Activated naive CD8-positive, alpha-beta T cell treated with anti-CD3 and anti-CD28 coated beads for 36 hours (primary cell): ENCODE results near the gene PFKFB3. TPM values are rescaled to one million over a fixed set of nuclear protein-coding genes. Genes with fewer than 3 reads are reported as not detected.
"Not testable (repeated sequence)": the region's sequence is repeated elsewhere in the genome, so short reads cannot be mapped to it uniquely, and the experiment has no call there.

Experiments used
- DNase-seq: peaks from one replicate; pipeline ENCODE4 v3.0.0; 2021
- H3K27ac Mint-ChIP-seq: one replicate; pipeline ENCODE4 v1.8.0; 2022; ENCODE audit warnings: mild to moderate bottlenecking, moderate library complexity, mixed read lengths
- H3K27me3 Mint-ChIP-seq: one replicate; pipeline ENCODE4 v1.8.0; 2022; ENCODE audit warnings: mild to moderate bottlenecking, mixed read lengths
- H3K36me3 Mint-ChIP-seq: one replicate; pipeline ENCODE4 v1.8.0; 2021; ENCODE audit warnings: mild to moderate bottlenecking, mixed read lengths
- H3K4me1 Mint-ChIP-seq: one replicate; pipeline ENCODE4 v1.8.0; 2021; ENCODE audit warnings: mixed read lengths
- H3K4me3 Mint-ChIP-seq: one replicate; pipeline ENCODE4 v1.8.0; 2022; ENCODE audit warnings: mild to moderate bottlenecking, moderate library complexity, mixed read lengths
- H3K9me3 Mint-ChIP-seq: one replicate; pipeline ENCODE4 v1.8.0; 2022; ENCODE audit warnings: mixed read lengths
- total RNA-seq, 2 experiments: library from RNA; stranded (reverse); gene quantifications; one replicate each; pipeline ENCODE4 v1.2.3, GENCODE V29; 2021

Gene PFKFB3
- total RNA-seq, 2 experiments from 2014 or later = 72.6 to 73.0 TPM

DNA sequence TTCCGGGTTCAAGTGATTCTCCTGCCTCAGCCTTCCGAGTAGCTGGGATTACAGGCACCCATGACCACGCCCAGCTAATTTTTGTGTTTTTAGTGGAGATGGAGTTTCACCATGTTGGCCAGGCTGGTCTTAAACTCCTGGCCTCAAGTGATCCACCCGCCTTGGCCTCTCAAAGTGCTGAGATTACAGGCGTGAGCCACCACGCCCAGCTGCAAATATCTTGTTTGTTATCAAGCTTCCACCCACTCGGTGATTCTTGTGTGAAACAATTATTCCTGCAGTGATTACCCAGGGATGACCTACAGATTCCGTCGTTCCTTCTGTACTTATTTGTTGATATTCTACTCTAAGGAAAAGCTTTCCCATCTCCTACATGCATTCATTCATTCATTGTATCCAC, 12.7 kb upstream of the PFKFB3 start:
- H3K36me3 Mint-ChIP-seq = peaks cover 18% of the 10 kb centered on the region
- not testable (repeated sequence) for H3K9me3 Mint-ChIP-seq, H3K27me3 Mint-ChIP-seq, H3K27ac Mint-ChIP-seq, DNase-seq, H3K4me3 Mint-ChIP-seq
- peaks cover 48% of the 10 kb centered on the region for H3K4me1 Mint-ChIP-seq

DNA sequence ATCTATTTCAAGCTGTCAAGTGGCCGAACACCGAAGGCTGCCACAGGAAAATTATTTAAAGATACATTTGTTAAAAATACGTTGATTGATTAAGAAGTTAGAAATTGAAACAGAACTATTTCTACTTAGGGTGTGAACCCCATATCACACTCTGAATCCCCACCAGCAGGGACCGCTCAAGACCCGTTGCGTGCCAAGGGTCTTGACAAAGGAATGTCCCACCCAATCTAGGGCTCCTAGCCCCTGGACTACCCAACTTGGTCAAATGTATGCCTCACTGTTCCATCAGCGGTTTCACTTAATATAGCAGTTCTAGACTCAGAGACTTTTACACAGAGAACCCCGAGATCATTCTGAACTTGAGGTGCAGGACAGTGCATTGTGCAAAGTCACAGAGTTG, 11.6 kb upstream of the PFKFB3 start:
- no peak for DNase-seq
- no peaks in the 10 kb centered on the region for H3K27me3 Mint-ChIP-seq
- peaks cover 49% of the 10 kb centered on the region for H3K4me1 Mint-ChIP-seq
- H3K36me3 Mint-ChIP-seq = peaks cover 18% of the 10 kb centered on the region
- H3K4me3 Mint-ChIP-seq = no peak overlapping the region
- no peaks in the 10 kb centered on the region for H3K9me3 Mint-ChIP-seq
- H3K27ac Mint-ChIP-seq = no peak overlapping the region

DNA sequence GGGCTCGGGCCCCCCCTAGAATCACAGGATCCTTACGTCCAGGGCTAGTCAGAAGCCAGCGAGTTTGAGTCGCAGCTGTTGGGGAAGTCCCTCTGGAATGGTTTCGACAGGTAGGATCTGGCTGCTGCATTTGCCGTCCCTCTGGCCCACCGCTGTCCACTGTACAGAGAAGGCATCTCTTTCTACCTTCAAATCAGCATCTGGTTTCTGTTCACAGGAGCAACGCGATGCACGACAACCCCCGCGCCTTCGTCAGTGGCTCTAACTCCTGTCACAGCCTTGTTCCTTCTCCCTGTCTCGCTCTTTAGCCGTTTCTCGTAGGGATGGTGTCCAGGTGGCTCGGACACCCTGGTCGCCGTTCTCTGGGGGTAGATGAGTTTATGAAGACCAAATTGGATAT, 11.2 kb upstream of the PFKFB3 start:
- Mint-ChIP-seq H3K36me3 (peaks cover 14% of the 10 kb centered on the region), H3K27ac (no peak overlapping the region), H3K4me3 (no peak overlapping the region), H3K9me3 (no peaks in the 10 kb centered on the region), H3K4me1 (peaks cover 49% of the 10 kb centered on the region), H3K27me3 (no peaks in the 10 kb centered on the region)
- DNase-seq = no peak

DNA sequence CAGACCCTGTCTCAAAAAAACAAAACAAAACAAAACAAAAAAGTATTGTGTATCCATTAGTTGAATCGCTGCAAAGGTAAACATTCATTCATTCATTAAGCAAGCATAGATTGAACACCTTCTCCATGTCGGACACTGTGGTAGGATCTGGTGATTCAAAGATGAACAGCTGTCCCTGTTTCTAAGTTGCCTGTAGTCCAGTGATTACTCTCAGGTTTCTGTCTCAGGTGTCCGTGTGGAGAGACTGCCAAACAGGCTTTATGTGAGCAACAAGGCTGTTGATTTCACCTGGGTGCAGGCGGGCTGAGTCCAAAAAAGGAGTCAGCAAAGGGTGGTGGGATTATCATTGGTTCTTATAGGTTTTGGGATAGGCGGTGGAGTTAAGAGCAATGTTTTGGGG, 9.4 kb upstream of the PFKFB3 start:
- H3K9me3 Mint-ChIP-seq, DNase-seq, H3K27me3 Mint-ChIP-seq, H3K27ac Mint-ChIP-seq, H3K4me3 Mint-ChIP-seq: not testable (repeated sequence)
- Mint-ChIP-seq H3K4me1 (peaks cover 43% of the 10 kb centered on the region), H3K36me3 (peaks cover 14% of the 10 kb centered on the region)

DNA sequence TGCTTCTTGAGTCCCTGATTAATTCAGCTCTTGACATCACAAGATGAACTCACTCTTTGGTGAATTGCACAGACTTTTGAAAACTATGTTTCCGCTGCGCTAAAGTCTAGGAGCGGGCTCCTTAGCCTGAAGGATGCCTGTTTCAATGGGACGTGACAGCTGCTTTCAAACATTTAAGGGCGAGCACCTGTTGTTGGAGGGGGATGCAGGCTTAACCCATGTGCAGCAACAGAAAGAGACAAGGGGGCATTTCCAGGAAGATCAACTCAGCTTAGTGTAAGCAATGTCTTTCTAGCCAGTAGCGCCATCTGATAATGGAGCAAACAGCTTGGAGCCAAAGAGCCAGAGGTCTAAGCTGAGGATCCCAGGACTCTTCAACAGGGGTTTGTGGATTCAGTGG, 8.4 kb upstream of the PFKFB3 start:
- no peak overlapping the region for H3K27ac Mint-ChIP-seq

DNA sequence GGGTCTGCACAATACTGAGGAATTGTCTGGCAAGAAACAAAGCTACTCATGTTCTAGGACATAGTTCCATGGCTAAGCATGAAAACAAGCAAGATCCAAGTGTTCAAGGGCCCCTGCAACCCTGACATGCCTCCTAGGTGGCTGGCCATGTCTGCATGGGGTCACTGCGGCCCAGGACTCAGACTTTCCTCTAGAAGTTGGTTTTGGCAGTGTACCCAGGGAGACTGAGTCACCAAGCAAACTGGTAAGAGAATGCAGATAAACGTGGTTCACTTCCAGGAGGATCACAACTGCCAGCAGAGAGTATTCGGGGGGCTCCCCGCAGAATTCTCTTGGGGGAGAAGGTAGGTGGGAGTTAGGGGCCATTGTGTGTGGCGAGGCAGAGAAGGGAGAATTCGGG, 7.4 kb upstream of the PFKFB3 start:
- Mint-ChIP-seq H3K27me3 (no peaks in the 10 kb centered on the region), H3K27ac (peak overlapping the region; percentile 73)

More for the DNA sequence above, 8.4 kb upstream of the PFKFB3 start:
- Mint-ChIP-seq H3K4me1 (peaks cover 45% of the 10 kb centered on the region), H3K27me3 (no peaks in the 10 kb centered on the region), H3K36me3 (peaks cover 19% of the 10 kb centered on the region), H3K9me3 (no peaks in the 10 kb centered on the region), H3K4me3 (no peak overlapping the region)
- no peak for DNase-seq

DNA sequence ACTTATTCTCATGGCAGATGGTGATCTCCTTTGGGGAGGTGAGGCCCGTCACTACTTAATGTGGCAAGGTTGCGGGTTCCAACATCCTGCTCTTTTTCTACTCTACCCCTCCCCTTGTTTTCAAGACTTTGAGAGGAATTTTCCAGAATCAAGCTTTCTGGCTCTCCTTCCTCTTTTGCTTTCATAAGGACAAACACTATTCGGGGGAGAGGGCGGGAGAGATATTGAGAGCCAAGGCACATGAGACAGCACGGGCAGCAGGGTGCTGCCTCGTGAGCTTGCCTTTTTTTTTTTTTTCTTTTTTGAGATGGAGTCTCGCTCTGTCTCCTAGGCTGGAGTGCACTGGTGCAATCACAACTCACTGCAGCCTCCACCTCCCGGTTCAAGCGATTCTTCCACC, 6.9 kb upstream of the PFKFB3 start:
- Mint-ChIP-seq H3K4me1 (peaks cover 52% of the 10 kb centered on the region), H3K27ac (peak overlapping the region; percentile 73), H3K36me3 (peaks cover 19% of the 10 kb centered on the region), H3K4me3 (no peak overlapping the region), H3K27me3 (no peaks in the 10 kb centered on the region), H3K9me3 (no peaks in the 10 kb centered on the region)
- DNase-seq = no peak

More for the DNA sequence above, 7.4 kb upstream of the PFKFB3 start:
- Mint-ChIP-seq H3K36me3 (peaks cover 19% of the 10 kb centered on the region), H3K4me3 (no peak overlapping the region), H3K4me1 (peaks cover 50% of the 10 kb centered on the region), H3K9me3 (no peaks in the 10 kb centered on the region)
- no peak for DNase-seq

DNA sequence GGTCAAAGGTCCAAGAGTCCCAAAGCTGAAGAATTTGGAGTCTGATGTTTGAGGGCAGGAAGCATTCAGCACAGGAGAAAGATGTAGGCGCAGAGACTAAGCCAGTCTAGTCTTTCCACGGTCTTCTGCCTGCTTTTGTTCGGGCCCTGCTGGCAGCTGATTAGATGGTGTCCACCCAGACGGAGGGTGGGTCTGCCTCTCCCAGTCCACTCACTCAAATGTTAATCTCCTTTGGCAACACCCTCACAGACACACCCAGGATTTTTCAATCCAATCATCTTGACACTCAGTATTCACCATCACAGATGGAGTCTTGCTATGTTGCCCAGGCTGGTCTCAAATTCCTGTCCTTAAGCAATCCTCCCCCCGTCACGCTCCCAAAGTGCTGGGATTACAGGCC, 6.2 kb upstream of the PFKFB3 start:
- H3K4me3 Mint-ChIP-seq, H3K9me3 Mint-ChIP-seq, H3K27me3 Mint-ChIP-seq, DNase-seq: not testable (repeated sequence)
- Mint-ChIP-seq H3K36me3 (peaks cover 17% of the 10 kb centered on the region), H3K27ac (peak overlapping the region; percentile 42), H3K4me1 (peaks cover 50% of the 10 kb centered on the region)

DNA sequence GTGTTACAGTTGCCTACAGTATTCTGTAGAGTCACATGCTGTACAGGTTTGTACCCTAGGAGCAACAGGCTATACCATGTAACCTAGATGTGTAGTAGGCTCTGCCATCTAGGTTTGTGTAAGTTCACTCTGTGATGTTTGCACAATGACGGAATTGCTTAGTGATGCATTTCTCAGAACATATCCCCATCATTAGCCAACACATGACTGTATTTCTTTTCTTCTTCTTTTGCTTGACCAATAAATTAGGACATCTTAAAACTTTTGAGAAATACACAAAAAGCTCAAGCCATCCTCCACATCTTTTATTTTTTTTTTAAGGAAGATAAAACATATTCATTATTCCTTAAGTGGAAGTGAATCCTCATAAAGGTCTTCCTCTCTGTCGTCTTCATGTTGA, 5.4 kb upstream of the PFKFB3 start:
- Mint-ChIP-seq H3K4me1 (peaks cover 49% of the 10 kb centered on the region), H3K36me3 (peaks cover 16% of the 10 kb centered on the region), H3K27me3 (no peaks in the 10 kb centered on the region), H3K4me3 (no peak overlapping the region), H3K27ac (peak overlapping the region; percentile 51), H3K9me3 (no peaks in the 10 kb centered on the region)
- no peak for DNase-seq

DNA sequence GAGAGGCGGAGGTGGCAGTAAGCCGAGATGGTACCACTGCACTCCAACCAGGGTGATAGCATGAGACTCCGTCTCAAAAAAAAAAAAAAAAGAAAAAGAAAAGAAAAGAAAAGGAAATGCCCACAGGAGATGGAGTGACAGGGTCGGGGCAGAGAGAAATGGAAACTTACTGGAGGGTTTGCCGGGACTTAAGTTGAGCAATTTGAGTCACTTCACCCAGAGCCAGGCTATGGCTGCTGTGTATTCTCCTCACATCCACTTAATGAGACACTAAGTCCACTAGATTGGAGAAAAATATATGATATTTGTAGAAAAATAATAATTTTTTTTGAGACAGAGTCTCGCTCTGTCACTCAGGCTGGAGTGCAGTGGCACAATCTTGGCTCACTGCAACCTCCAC, 4.6 kb upstream of the PFKFB3 start:
- Mint-ChIP-seq H3K36me3 (peaks cover 12% of the 10 kb centered on the region), H3K27ac (no peak overlapping the region), H3K4me3 (no peak overlapping the region)

DNA sequence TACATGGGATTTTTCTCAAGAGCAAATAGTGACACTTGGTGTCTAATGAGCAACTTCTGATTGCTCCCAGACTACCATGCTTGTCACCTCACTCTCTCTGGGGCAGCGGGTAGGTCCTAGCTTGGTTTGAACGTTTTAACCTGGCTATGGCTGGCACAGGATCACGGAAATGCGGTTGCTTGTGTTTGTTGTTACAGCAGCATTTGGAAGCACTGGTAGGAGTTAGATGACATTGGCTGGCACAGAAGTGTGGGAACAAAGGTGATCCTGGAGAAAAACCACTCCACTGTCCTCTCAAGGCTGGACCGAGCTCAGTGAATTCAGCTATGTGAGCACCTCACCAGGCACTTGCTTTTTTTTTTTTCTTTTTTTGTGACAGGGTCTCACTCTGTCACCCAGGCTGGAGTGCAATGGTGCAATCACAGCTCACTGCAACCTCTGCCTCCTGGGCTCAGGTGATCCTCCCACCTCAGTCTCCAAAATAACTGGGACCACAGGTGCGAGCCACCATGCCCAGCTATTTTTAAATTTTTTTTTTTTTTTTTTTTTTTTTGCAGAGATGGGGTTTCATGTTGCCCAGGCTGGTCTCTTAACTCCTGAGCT, 3.5 kb upstream of the PFKFB3 start:
- H3K27ac Mint-ChIP-seq = no peak overlapping the region
- H3K4me3 Mint-ChIP-seq = no peak overlapping the region
- no peaks in the 10 kb centered on the region for H3K27me3 Mint-ChIP-seq
- DNase-seq = no peak
- peaks cover 9% of the 10 kb centered on the region for H3K36me3 Mint-ChIP-seq
- peaks cover 42% of the 10 kb centered on the region for H3K4me1 Mint-ChIP-seq
- no peaks in the 10 kb centered on the region for H3K9me3 Mint-ChIP-seq

More for the DNA sequence above, 4.6 kb upstream of the PFKFB3 start:
- Mint-ChIP-seq H3K9me3 (no peaks in the 10 kb centered on the region), H3K4me1 (peaks cover 49% of the 10 kb centered on the region), H3K27me3 (no peaks in the 10 kb centered on the region)
- DNase-seq = no peak

DNA sequence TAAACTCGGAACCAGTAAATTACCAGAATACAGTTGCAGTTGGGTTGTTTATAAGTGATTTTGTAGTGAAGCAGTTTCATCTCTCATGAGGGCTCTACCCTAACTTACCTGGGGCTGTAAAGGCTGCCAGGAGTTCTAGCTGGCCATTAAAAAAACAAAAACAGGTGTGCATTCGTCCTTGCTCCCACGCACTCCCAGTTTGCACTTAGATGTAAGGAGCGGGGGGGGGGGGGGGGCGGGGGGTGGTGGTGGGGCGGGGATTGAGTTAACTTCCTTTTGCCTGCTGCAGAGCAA, 2.3 kb upstream of the PFKFB3 start:
- Mint-ChIP-seq H3K36me3 (peaks cover 20% of the 10 kb centered on the region), H3K27ac (peak overlapping the region; percentile 78), H3K4me3 (peak overlapping the region; percentile 83), H3K9me3 (no peaks in the 10 kb centered on the region), H3K4me1 (peaks cover 46% of the 10 kb centered on the region), H3K27me3 (no peaks in the 10 kb centered on the region)
- no peak for DNase-seq

DNA sequence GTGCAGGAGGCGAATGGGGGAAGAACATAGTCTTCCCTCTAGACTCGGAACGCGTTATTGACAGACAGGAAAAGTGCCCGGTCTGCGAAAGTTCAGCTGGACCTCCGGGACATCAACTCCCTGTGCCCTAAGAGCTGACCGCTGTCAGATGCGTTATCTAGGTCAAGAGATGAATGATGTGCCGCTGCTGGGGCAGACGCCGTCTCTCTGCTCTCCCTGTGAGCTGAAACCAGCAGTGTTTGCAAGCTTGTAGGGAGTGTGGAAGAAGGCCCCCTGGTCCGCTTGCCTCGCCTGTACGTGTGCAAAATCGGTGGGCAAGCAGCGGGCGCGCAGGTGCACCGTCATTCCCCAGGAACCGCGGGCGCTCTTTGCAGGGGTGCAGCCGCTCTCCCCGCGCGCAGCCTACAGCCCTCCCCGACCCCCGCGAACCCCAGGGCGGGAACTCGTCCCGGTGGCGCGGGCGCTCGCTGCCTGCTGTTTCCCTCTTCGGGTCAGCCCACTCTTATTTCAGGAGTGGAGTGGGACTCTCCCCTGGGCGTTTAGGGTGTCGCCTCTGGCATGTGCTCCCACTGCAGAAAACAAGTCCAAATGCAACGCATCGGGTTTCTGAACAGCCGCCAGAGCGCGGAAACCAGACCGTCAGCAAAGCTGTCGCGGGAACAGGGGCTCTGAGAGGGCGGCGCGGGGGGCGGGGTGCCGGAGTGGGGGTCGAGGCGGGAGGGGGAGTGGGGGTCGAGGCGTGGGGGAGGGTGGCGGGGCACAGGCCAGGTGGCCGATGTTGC, 1.8 kb upstream of the PFKFB3 start:
- DNase-seq = peak; percentile 56
- Mint-ChIP-seq H3K4me3 (peak overlapping the region; percentile 83), H3K27ac (peak overlapping the region; percentile 78), H3K36me3 (peaks cover 20% of the 10 kb centered on the region), H3K4me1 (peaks cover 42% of the 10 kb centered on the region), H3K27me3 (no peaks in the 10 kb centered on the region), H3K9me3 (no peaks in the 10 kb centered on the region)

DNA sequence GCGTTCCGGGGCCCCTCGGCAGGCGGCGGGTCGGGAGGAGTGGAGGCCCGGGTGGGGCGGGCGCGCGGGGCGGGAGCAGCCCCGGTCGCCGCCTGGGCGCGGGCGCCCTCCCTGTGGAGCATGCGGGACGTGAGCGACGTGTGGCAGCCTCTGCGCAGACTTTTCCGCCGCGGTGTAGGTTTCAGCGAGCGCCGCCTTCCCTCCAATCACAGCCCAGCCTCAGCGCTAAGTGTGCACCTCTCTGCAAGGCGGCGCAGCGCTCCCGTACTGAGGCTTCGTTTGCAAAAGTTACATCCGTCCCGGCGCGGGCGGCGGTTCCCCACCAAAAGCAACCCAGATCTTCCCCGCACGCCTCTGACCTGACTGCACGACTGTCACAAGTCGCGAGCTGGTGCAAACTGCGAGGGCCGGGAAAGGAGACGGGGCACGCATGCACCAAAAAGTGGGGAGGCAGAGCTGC, 1.2 kb upstream of the PFKFB3 start:
- H3K4me3 Mint-ChIP-seq = peak overlapping the region; percentile 92
- peaks cover 37% of the 10 kb centered on the region for H3K4me1 Mint-ChIP-seq
- no peaks in the 10 kb centered on the region for H3K9me3 Mint-ChIP-seq

DNA sequence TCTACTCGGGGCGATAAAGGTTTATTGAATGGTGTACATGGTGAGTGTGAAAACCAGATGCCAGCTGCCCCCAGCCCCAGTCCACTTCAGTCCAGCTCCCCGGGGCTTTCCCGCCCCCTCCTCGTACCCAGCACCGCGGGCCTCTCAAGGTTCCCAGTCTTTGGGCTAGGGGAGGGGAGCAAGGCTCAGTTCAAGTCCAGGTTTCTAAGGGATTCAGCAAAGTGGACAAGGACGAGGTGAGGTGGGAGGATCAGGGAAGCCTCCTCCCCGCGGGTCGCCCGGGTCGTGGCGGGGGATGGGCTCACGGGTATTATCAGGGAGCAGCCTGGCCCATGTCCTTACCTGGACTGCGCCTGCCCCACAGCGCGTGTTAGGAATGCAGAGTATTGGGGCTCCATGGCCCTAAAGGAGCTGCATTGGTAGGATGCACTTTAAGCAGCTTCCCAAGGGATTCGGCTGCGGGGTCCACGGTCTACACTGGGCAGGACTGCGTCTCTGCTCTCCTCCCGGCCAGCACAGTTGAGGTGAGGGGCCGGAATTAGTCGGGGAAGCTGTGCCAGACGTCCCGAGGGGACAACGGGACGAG, 541 bp upstream of the PFKFB3 start:
- Mint-ChIP-seq H3K27ac (peak overlapping the region; percentile 97), H3K9me3 (no peaks in the 10 kb centered on the region)

More for the DNA sequence above, 1.2 kb upstream of the PFKFB3 start:
- Mint-ChIP-seq H3K27ac (peak overlapping the region; percentile 97), H3K36me3 (peaks cover 20% of the 10 kb centered on the region), H3K27me3 (no peaks in the 10 kb centered on the region)
- DNase-seq = peak; percentile 91

More for the DNA sequence above, 541 bp upstream of the PFKFB3 start:
- Mint-ChIP-seq H3K27me3 (no peaks in the 10 kb centered on the region), H3K4me1 (peaks cover 35% of the 10 kb centered on the region), H3K4me3 (peak overlapping the region; percentile 92), H3K36me3 (peaks cover 20% of the 10 kb centered on the region)
- DNase-seq = peak; percentile 18
